GM18519 (cell line): Measurements from ENCODE around the gene SLC6A1.
"Not testable (repeated sequence)": the region's sequence is repeated elsewhere in the genome, so short reads cannot be mapped to it uniquely, and the experiment has no call there.

Experiments used
- ATAC-seq: cut with Tn5 transposase; IDR thresholded peaks from one replicate; pipeline ENCODE4 v1.9.1; 2021; ENCODE audit warnings: mild to moderate bottlenecking, moderate library complexity; ENCODE audit not compliant: unreplicated experiment, low FRiP score

Gene SLC6A1

GRCh38 chr3:11056531-11057050 lies 64.0 kb downstream of the SLC6A1 start:
- ATAC-seq = no peak

- ATAC-seq = no peak
These were observed 65.1 kb downstream of the SLC6A1 start for GRCh38 chr3:11057655-11058054.

- peak; percentile 44 for ATAC-seq
These were observed 66.7 kb downstream of the SLC6A1 start for GRCh38 chr3:11059090-11059798.

DNA sequence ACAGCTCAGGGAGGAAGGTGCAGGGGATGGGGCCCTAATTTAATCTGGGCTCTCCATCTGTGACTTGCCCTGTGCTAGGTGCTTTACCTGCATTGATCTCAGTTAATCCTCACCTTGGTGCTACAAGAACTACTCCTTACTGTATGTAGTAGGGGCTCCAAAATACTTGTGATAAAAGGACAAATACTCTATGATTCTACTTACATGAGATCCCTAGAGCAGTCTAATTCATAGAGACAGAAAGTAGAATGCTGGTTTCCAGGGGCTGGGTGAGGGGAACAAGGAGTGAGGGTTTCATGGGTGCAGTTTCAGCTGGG lies 67.2 kb downstream of the SLC6A1 start:
- ATAC-seq = no peak

DNA sequence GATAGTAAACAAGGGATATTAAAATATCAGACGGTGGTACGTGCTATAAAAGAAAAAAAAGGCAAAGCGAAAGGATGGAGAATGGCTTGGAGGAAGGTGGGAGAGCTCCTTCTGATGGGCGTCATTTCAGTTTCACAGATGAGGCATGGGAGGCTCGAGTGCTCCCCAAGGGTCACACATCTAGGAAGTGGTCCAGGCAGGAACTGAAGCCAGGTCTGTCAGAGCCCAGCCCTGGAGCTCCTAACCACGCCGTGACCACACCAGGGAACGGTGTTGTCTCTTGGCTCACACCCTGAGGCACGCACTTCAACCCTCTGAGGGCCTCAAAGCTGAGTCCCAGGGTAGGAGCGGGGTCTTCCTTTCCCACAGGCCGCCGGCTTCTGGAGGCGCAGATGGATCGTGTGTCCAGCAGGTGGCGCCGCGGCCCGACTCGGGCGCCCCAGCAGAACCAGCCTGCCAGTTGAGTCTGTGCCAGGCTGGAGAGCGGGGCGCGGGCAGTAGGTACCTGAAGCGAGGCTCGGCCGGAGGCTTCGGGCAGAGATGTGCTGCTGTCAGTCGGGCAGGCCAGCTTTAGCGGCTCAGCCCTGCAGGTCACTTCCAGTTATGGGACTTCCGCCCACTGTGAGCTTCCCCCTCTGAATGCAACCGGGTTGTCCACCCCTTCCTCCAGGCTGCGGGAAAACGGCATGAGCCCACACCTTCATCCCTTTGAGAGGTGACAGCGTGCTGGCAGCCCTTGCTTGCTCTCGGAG lies 68.1 kb downstream of the SLC6A1 start:
- ATAC-seq = no peak

GRCh38 chr3:11061268-11061871 lies 68.8 kb downstream of the SLC6A1 start:
- not testable (repeated sequence) for ATAC-seq

- ATAC-seq = no peak
These were observed 70.2 kb downstream of the SLC6A1 start for GRCh38 chr3:11062704-11063103.

DNA sequence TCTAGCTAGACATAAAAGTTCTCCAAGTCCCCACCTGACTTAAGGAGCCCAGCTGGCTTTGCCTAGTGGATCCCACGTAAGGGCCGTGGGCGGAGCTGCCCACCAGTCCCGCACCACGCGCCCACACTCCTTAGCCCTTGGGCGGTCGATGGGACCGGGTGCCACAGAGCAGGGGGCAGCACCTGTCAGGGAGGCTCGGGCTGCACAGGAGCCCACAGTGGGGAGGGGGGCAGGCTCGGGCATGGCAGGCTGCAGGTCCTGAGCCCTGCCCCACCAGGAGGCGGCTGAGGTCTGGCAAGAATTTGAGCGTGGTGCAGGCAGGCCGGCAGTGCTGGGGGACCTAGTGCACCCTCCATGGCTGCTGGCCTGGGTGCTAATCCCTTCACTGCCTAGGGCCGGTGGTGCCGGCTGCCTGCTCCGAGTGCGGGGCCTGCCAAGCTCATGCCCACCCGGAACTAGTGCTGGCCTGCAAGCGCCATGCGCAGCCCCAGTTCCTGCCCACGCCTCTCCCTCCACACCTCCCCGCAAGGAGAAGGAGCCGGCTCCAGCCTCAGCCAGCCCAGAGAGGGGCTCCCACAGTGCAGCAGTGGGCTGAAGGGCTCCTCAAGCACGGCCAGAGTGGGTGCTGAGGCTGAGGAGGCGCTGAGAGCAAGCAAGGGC lies 78.7 kb downstream of the SLC6A1 start:
- ATAC-seq = no peak

DNA sequence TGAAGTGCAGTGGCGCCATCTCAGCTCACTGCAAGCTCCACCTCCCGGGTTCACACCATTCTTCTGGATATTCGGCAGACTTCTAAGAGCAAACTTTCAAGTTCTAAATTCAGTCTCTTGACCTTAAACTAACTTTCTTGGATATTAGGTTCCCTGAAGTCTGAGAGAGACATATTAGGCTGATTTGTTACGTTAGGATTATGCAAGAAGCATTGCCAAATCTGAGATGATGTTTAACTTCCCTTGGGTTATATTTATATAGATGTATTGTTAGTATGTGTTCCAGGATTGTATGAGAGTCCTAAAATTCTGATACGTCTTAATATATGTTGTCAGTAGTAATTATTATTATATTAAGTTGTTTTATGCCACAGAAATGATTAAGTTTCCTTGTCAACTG lies 80.1 kb downstream of the SLC6A1 start:
- no peak for ATAC-seq

DNA sequence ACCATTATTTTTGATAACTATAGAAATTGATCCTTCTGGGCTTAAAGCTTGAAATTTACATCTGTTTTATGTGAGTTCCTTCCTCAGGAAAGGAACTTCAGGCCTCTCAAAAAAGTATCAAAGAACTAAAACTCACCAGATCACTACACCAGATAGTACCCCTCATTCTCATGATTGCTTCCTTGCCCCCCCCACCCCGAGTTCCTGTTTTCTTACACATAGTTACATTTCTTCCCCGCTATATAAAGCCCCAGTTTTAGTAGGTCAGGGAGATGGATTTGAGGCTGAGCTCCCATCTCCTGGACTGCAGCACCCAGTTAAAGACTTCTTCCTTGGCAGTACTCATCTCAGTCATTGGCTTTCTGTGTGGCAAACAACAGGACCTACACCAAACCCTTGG lies 81.5 kb downstream of the SLC6A1 start:
- ATAC-seq = no peak

DNA sequence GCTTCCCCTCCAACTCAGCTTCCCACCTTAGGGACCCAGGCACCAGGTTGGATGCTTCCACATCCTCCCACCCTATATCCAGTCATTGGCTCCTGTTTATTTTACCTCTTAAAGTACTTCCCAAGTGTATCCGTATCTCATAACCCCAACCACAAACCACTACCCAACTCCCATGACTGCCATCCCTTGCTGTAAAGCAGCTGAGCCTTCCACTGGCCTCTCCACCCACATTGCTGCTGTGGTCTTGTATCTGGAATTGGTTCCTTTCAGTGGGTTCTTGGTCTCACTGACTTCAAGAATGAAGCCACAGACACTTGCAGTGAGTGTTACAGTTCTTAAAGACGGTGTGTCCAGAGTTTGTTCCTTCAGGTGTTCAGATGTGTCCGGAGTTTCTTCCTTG lies 81.9 kb downstream of the SLC6A1 start:
- no peak for ATAC-seq

GRCh38 chr3:11075122-11075521 lies 82.6 kb downstream of the SLC6A1 start:
- not testable (repeated sequence) for ATAC-seq

- ATAC-seq = no peak
These were observed 84.2 kb downstream of the SLC6A1 start for GRCh38 chr3:11076711-11077110.

DNA sequence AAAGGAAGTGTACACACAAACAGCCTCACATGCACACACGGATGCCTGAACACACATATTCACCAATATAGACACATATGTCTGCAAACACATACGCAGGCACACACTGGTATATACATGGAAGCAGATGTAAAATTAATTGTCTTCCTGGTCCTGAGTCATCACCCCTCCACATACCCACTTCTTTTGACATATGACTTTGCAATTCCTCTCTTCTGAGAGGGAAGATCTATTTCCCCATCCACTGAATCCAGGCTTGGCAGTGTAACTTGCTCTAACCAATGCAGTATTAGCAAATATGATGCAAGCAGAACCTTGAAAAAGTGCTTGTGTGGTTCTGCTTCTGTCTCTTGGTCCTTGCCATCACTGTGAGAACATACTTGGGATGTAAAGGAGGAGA lies 84.9 kb downstream of the SLC6A1 start:
- no peak for ATAC-seq

DNA sequence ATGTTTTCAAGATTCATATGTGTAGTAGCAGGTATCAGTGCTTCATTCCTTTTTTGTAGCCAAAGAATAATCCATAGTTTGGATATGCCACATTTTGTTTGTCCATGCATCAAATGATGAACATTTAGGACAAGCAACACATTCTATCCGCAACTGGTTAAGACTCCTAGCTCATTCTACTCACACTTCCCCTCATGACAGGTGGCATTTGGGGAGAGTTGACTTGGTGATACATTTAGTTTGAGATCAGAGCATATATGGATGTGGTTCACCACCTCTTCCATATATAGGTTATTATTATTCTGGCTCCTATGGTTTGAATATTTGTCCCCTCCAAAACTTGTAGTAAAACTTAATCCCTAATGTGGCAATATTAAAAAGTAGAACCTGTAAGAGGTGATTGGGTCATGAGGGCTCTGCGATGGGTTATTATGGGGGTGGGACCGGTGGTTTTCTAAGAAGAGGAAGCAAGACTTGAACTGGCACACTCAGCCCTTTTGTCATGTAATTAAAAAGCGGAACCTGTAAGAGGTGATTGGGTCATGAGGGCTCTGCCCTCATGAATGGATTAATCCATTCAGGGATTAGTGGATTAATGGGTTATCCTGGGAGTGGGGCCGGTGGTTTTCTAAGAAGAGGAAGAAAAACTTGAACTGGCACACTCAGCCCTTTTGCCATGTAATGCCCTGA lies 86.4 kb downstream of the SLC6A1 start:
- ATAC-seq = no peak

- no peak for ATAC-seq
These were observed 87.9 kb downstream of the SLC6A1 start for GRCh38 chr3:11080492-11080891.

DNA sequence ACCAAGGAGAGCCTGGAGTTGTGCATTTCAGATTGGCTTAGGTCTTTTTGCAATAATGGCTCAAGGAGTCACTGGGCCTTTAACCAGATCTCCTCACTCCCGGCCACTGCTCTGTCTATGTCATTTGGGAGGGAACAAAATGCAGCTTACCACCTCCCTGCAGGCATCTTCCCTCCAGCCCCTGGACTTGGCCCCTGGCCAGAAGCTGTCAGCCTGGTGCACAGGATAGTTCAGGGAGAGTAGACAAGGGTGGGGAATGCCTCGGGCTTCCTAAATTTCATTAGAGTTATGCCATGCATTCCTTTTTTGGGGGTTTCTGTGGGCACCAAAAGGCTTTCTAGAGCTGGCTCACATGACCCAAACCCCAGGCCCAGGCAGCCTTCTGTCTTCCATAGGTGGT lies 91.5 kb downstream of the SLC6A1 start:
- no peak for ATAC-seq

GRCh38 chr3:11084677-11085076 lies 92.1 kb downstream of the SLC6A1 start:
- no peak for ATAC-seq

GRCh38 chr3:11085093-11085840 lies 92.7 kb downstream of the SLC6A1 start:
- no peak for ATAC-seq

GRCh38 chr3:11086856-11087255 lies 94.3 kb downstream of the SLC6A1 start:
- no peak for ATAC-seq
